ENCODE data around the gene SNX11.
"Not testable (repeated sequence)": the region's sequence is repeated elsewhere in the genome, so short reads cannot be mapped to it uniquely, and the experiment has no call there.

The SNX11 gene

GRCh38 chr17:48107137-48108055 lies at the start of gene SNX11:
Gene SNX11 (plus strand): TSS chr17:48107766. CDS start chr17:48112044, 4,278 bp downstream.
- DNase-seq: peak; percentile 94

GRCh38 chr17:48058393-48059124 lies 49.0 kb upstream of the SNX11 start:
- DNase-seq: no peak

- DNase-seq: no peak
Observed at GRCh38 chr17:48059125-48059668, 48.4 kb upstream of the SNX11 start.

GRCh38 chr17:48060249-48060648 lies 47.3 kb upstream of the SNX11 start:
- no peak for DNase-seq

GRCh38 chr17:48062273-48062672 lies 45.3 kb upstream of the SNX11 start:
- DNase-seq: no peak

- DNase-seq: no peak
Observed at GRCh38 chr17:48064638-48065037, 42.9 kb upstream of the SNX11 start.

- DNase-seq: no peak
Observed at GRCh38 chr17:48066192-48066591, 41.4 kb upstream of the SNX11 start.

- DNase-seq: no peak
Observed at GRCh38 chr17:48066656-48067055, 40.9 kb upstream of the SNX11 start.

GRCh38 chr17:48067245-48067644 lies 40.3 kb upstream of the SNX11 start:
- DNase-seq: no peak

- DNase-seq: not testable (repeated sequence)
Observed at GRCh38 chr17:48067808-48068207, 39.8 kb upstream of the SNX11 start.

- no peak for DNase-seq
Observed at GRCh38 chr17:48068491-48068961, 39.0 kb upstream of the SNX11 start.

- DNase-seq: no peak
Observed at GRCh38 chr17:48070195-48070594, 37.4 kb upstream of the SNX11 start.

- no peak for DNase-seq
Observed at GRCh38 chr17:48071654-48072053, 35.9 kb upstream of the SNX11 start.

- DNase-seq: not testable (repeated sequence)
Observed at GRCh38 chr17:48072811-48073210, 34.8 kb upstream of the SNX11 start.

- not testable (repeated sequence) for DNase-seq
Observed at GRCh38 chr17:48073566-48074094, 33.9 kb upstream of the SNX11 start.

GRCh38 chr17:48074322-48075081 lies 33.1 kb upstream of the SNX11 start:
- peak; percentile 75 for DNase-seq

- not testable (repeated sequence) for DNase-seq
Observed at GRCh38 chr17:48077152-48077551, 30.4 kb upstream of the SNX11 start.

GRCh38 chr17:48081858-48082257 lies 25.7 kb upstream of the SNX11 start:
- DNase-seq: no peak

GRCh38 chr17:48084932-48085331 lies 22.6 kb upstream of the SNX11 start:
- no peak for DNase-seq

GRCh38 chr17:48093341-48094045 lies 14.1 kb upstream of the SNX11 start:
- no peak for DNase-seq

- no peak for DNase-seq
Observed at GRCh38 chr17:48095611-48096010, 12.0 kb upstream of the SNX11 start.

GRCh38 chr17:48100160-48100559 lies 7.4 kb upstream of the SNX11 start:
- DNase-seq: no peak
